Measurements from ENCODE around the gene CSNK2B.

The CSNK2B gene

GRCh38 chr6:31683591-31683990 lies 17.7 kb downstream of the CSNK2B start:
- no peak for DNase-seq (ENCODE audit: low read depth)
- no peak overlapping the region for H3K4me3 ChIP-seq (ENCODE audit: low read depth, low read length)

- no peak for DNase-seq (ENCODE audit: low read depth)
These were observed 20.6 kb downstream of the CSNK2B start for GRCh38 chr6:31686483-31686882.

GRCh38 chr6:31687321-31687720 lies 21.4 kb downstream of the CSNK2B start:
- H3K4me3 ChIP-seq (ENCODE audit: low read depth, low read length) = no peak overlapping the region
- DNase-seq (ENCODE audit: low read depth) = no peak

More at GRCh38 chr6:31686483-31686882, 20.6 kb downstream of the CSNK2B start:
- H3K4me3 ChIP-seq (ENCODE audit: low read depth, low read length) = no peak overlapping the region

- DNase-seq (ENCODE audit: low read depth) = no peak
- H3K4me3 ChIP-seq (ENCODE audit: low read depth, low read length) = no peak overlapping the region
These were observed 22.2 kb downstream of the CSNK2B start for GRCh38 chr6:31687860-31688693.

- DNase-seq (ENCODE audit: low read depth) = no peak
- no peak overlapping the region for H3K4me3 ChIP-seq (ENCODE audit: low read depth, low read length)
These were observed 23.6 kb downstream of the CSNK2B start for GRCh38 chr6:31689249-31690110.

- H3K4me3 ChIP-seq (ENCODE audit: low read depth, low read length) = no peak overlapping the region
- DNase-seq (ENCODE audit: low read depth) = no peak
These were observed 24.6 kb downstream of the CSNK2B start for GRCh38 chr6:31690231-31691077.

GRCh38 chr6:31691078-31691463 lies 25.2 kb downstream of the CSNK2B start:
- no peak for DNase-seq (ENCODE audit: low read depth)
- no peak overlapping the region for H3K4me3 ChIP-seq (ENCODE audit: low read depth, low read length)

GRCh38 chr6:31691564-31692108 lies 25.8 kb downstream of the CSNK2B start:
- DNase-seq (ENCODE audit: low read depth) = no peak
- no peak overlapping the region for H3K4me3 ChIP-seq (ENCODE audit: low read depth, low read length)

- H3K4me3 ChIP-seq (ENCODE audit: low read depth, low read length) = no peak overlapping the region
- no peak for DNase-seq (ENCODE audit: low read depth)
These were observed 26.5 kb downstream of the CSNK2B start for GRCh38 chr6:31692353-31692752.

- no peak for DNase-seq (ENCODE audit: low read depth)
- H3K4me3 ChIP-seq (ENCODE audit: low read depth, low read length) = no peak overlapping the region
These were observed 27.0 kb downstream of the CSNK2B start for GRCh38 chr6:31692886-31693285.

GRCh38 chr6:31693535-31693934 lies 27.7 kb downstream of the CSNK2B start:
- no peak overlapping the region for H3K4me3 ChIP-seq (ENCODE audit: low read depth, low read length)
- no peak for DNase-seq (ENCODE audit: low read depth)

- no peak overlapping the region for H3K4me3 ChIP-seq (ENCODE audit: low read depth, low read length)
- DNase-seq (ENCODE audit: low read depth) = no peak
These were observed 31.7 kb downstream of the CSNK2B start for GRCh38 chr6:31697555-31697954.

- DNase-seq (ENCODE audit: low read depth) = no peak
- H3K4me3 ChIP-seq (ENCODE audit: low read depth, low read length) = no peak overlapping the region
These were observed 35.0 kb downstream of the CSNK2B start for GRCh38 chr6:31700740-31701401.

- no peak for DNase-seq (ENCODE audit: low read depth)
These were observed 36.0 kb downstream of the CSNK2B start for GRCh38 chr6:31701666-31702404.

GRCh38 chr6:31702405-31702818 lies 36.5 kb downstream of the CSNK2B start:
- DNase-seq (ENCODE audit: low read depth) = no peak
- H3K4me3 ChIP-seq (ENCODE audit: low read depth, low read length) = peak overlapping the region; percentile 81

More at GRCh38 chr6:31701666-31702404, 36.0 kb downstream of the CSNK2B start:
- peak overlapping the region; percentile 81 for H3K4me3 ChIP-seq (ENCODE audit: low read depth, low read length)

- H3K4me3 ChIP-seq (ENCODE audit: low read depth, low read length) = peak within 1 kb of the TSS; percentile 81
- peak; percentile 94 for DNase-seq (ENCODE audit: low read depth)
These were observed 37.2 kb downstream of the CSNK2B start, which contains the start of gene ABHD16A for GRCh38 chr6:31702819-31703716. ABHD16A (minus strand) TSS chr6:31703324; CDS start chr6:31703281, 43 bp downstream.

- no peak overlapping the region for H3K4me3 ChIP-seq (ENCODE audit: low read depth, low read length)
- DNase-seq (ENCODE audit: low read depth) = no peak
These were observed 40.1 kb downstream of the CSNK2B start for GRCh38 chr6:31705931-31706330.

Measured in skeletal muscle cell (primary cell).